SJSA1 (cell line): ENCODE data around the gene ATP1A2. TPM values are rescaled to one million over a fixed set of nuclear protein-coding genes. Genes with fewer than 3 reads are reported as not detected.
"Not testable (repeated sequence)": the region's sequence is repeated elsewhere in the genome, so short reads cannot be mapped to it uniquely, and the experiment has no call there.

ENCODE experiments used
- DNase-seq, 2 experiments: peaks; one replicate each; pipeline ENCODE4 v3.0.0-alpha.2; 2015 to 2020; ENCODE audit warnings: low spot score in 2 of 2, low read depth in 1 of 2
- H3K27ac ChIP-seq: fragments of 250-450 bp; sonication (Bioruptor Pico); 2 replicates; pipeline ENCODE4 v1.5.1; 2020; ENCODE audit warnings: mild to moderate bottlenecking, moderate library complexity
- H3K27me3 ChIP-seq: fragments of 250-450 bp; sonication (Bioruptor Pico); replicated peaks from 2 replicates; pipeline ENCODE4 v1.5.1; 2020; ENCODE audit warnings: mild to moderate bottlenecking, moderate library complexity
- H3K36me3 ChIP-seq: fragments of 250-450 bp; sonication (Bioruptor Pico); 2 replicates; pipeline ENCODE4 v1.5.1; 2020; ENCODE audit warnings: mild to moderate bottlenecking
- H3K4me1 ChIP-seq: fragments of 250-450 bp; sonication (Bioruptor Pico); replicated peaks from 2 replicates; pipeline ENCODE4 v1.6.1; 2021; ENCODE audit warnings: mild to moderate bottlenecking
- H3K4me3 ChIP-seq: fragments of 250-450 bp; sonication (Bioruptor Pico); 2 replicates; pipeline ENCODE4 v1.5.1; 2020; ENCODE audit warnings: mild to moderate bottlenecking
- H3K9me3 ChIP-seq: fragments of 250-450 bp; sonication (Bioruptor Pico); replicated peaks from 2 replicates; pipeline ENCODE4 v1.5.1; 2020; ENCODE audit warnings: mild to moderate bottlenecking
- total RNA-seq: library from RNA; depleted of rRNA; stranded (reverse); fragments of >200 nt; shearing (Covaris generic); gene quantifications from 2 replicates; pipeline ENCODE4 v1.2.3, GENCODE V29; 2014

ATP1A2 gene
- total RNA-seq, 1 experiment from 2014 or later: 1.2 TPM

GRCh38 chr1:160101037-160101716, 14.4 kb upstream of the ATP1A2 start:
- Histone ChIP-seq H3K4me3 (no peak overlapping the region), H3K4me1 (peaks cover 54% of the 10 kb centered on the region), H3K9me3 (no peaks in the 10 kb centered on the region), H3K27ac (peak overlapping the region; percentile 11), H3K36me3 (no peaks in the 10 kb centered on the region), H3K27me3 (no peaks in the 10 kb centered on the region)
- DNase-seq: peak; percentile 82 to 83

GRCh38 chr1:160101717-160102522, 13.6 kb upstream of the ATP1A2 start:
- Histone ChIP-seq H3K27me3 (no peaks in the 10 kb centered on the region), H3K36me3 (no peaks in the 10 kb centered on the region), H3K4me1 (peaks cover 54% of the 10 kb centered on the region), H3K4me3 (no peak overlapping the region), H3K9me3 (no peaks in the 10 kb centered on the region), H3K27ac (peak overlapping the region; percentile 11)
- peak in 1 of 2 experiments; percentile 57 for DNase-seq

GRCh38 chr1:160103658-160104408, 11.7 kb upstream of the ATP1A2 start:
- DNase-seq: no peak
- peaks cover 50% of the 10 kb centered on the region for H3K4me1 ChIP-seq
- H3K36me3 ChIP-seq: no peaks in the 10 kb centered on the region
- H3K27me3 ChIP-seq: no peaks in the 10 kb centered on the region
- no peak overlapping the region for H3K4me3 ChIP-seq
- no peaks in the 10 kb centered on the region for H3K9me3 ChIP-seq
- H3K27ac ChIP-seq: no peak overlapping the region

- Histone ChIP-seq H3K36me3 (no peaks in the 10 kb centered on the region), H3K4me3 (no peak overlapping the region), H3K27ac (no peak overlapping the region), H3K9me3 (no peaks in the 10 kb centered on the region), H3K4me1 (peaks cover 51% of the 10 kb centered on the region), H3K27me3 (no peaks in the 10 kb centered on the region)
- DNase-seq: no peak
Measured at GRCh38 chr1:160104486-160104885, 11.1 kb upstream of the ATP1A2 start.

- DNase-seq: no peak
- Histone ChIP-seq H3K27ac (no peak overlapping the region), H3K9me3 (no peaks in the 10 kb centered on the region), H3K4me1 (peaks cover 54% of the 10 kb centered on the region), H3K36me3 (no peaks in the 10 kb centered on the region), H3K27me3 (no peaks in the 10 kb centered on the region), H3K4me3 (no peak overlapping the region)
Measured at GRCh38 chr1:160105155-160105554, 10.4 kb upstream of the ATP1A2 start.

GRCh38 chr1:160107512-160107911, 8.0 kb upstream of the ATP1A2 start:
- H3K36me3 ChIP-seq: no peaks in the 10 kb centered on the region
- no peaks in the 10 kb centered on the region for H3K9me3 ChIP-seq
- no peaks in the 10 kb centered on the region for H3K27me3 ChIP-seq
- no peak for DNase-seq
- H3K27ac ChIP-seq: no peak overlapping the region
- peaks cover 36% of the 10 kb centered on the region for H3K4me1 ChIP-seq
- H3K4me3 ChIP-seq: no peak overlapping the region

- no peak overlapping the region for H3K4me3 ChIP-seq
- H3K27ac ChIP-seq: no peak overlapping the region
- H3K9me3 ChIP-seq: no peaks in the 10 kb centered on the region
- H3K27me3 ChIP-seq: no peaks in the 10 kb centered on the region
- H3K4me1 ChIP-seq: peaks cover 21% of the 10 kb centered on the region
- DNase-seq: peak in 1 of 2 experiments; percentile 38
- no peaks in the 10 kb centered on the region for H3K36me3 ChIP-seq
Measured at GRCh38 chr1:160108888-160109662, 6.5 kb upstream of the ATP1A2 start.

- DNase-seq: no peak
- Histone ChIP-seq H3K9me3 (no peaks in the 10 kb centered on the region), H3K36me3 (no peaks in the 10 kb centered on the region), H3K4me1 (peaks cover 14% of the 10 kb centered on the region), H3K27ac (no peak overlapping the region), H3K27me3 (no peaks in the 10 kb centered on the region), H3K4me3 (no peak overlapping the region)
Measured at GRCh38 chr1:160109686-160110085, 5.9 kb upstream of the ATP1A2 start.

- H3K4me3 ChIP-seq, H3K27ac ChIP-seq, H3K36me3 ChIP-seq, DNase-seq, H3K9me3 ChIP-seq, H3K27me3 ChIP-seq: not testable (repeated sequence)
- H3K4me1 ChIP-seq: peaks cover 14% of the 10 kb centered on the region
Measured at GRCh38 chr1:160111462-160111861, 4.1 kb upstream of the ATP1A2 start.

- no peak for DNase-seq
- no peaks in the 10 kb centered on the region for H3K27me3 ChIP-seq
- no peak overlapping the region for H3K4me3 ChIP-seq
- H3K36me3 ChIP-seq: no peaks in the 10 kb centered on the region
- H3K4me1 ChIP-seq: peaks cover 14% of the 10 kb centered on the region
- no peak overlapping the region for H3K27ac ChIP-seq
- no peaks in the 10 kb centered on the region for H3K9me3 ChIP-seq
Measured at GRCh38 chr1:160112357-160112756, 3.2 kb upstream of the ATP1A2 start.

- no peaks in the 10 kb centered on the region for H3K36me3 ChIP-seq
- no peaks in the 10 kb centered on the region for H3K9me3 ChIP-seq
Measured at GRCh38 chr1:160113407-160113806, 2.2 kb upstream of the ATP1A2 start.

GRCh38 chr1:160114085-160114484, 1.5 kb upstream of the ATP1A2 start:
- Histone ChIP-seq H3K9me3 (no peaks in the 10 kb centered on the region), H3K4me3 (no peak overlapping the region), H3K4me1 (peaks cover 8% of the 10 kb centered on the region), H3K27ac (no peak overlapping the region), H3K36me3 (no peaks in the 10 kb centered on the region), H3K27me3 (no peaks in the 10 kb centered on the region)
- no peak for DNase-seq

More at GRCh38 chr1:160113407-160113806, 2.2 kb upstream of the ATP1A2 start:
- no peak overlapping the region for H3K27ac ChIP-seq
- DNase-seq: no peak
- no peaks in the 10 kb centered on the region for H3K27me3 ChIP-seq
- peaks cover 14% of the 10 kb centered on the region for H3K4me1 ChIP-seq
- H3K4me3 ChIP-seq: no peak overlapping the region
